HCT116 (cell line): ENCODE results near the gene RABGGTA. TPM values are rescaled to one million over a fixed set of nuclear protein-coding genes. Genes with fewer than 3 reads are reported as not detected.

ENCODE experiments used
- ATAC-seq: fragments of 200-7000 bp; cut with Tn5 transposase; 2 replicates; pipeline ENCODE4 v1.9.1; 2020; ENCODE audit warnings: mild to moderate bottlenecking, moderate library complexity
- BruUV-seq: library from RNA; stranded (reverse); fragments of 400-500 nt; replicated peaks from 2 replicates; lab custom pipeline; 2021; lab: Mats Ljungman, UMichigan
- CTCF ChIA-PET: fragments of 300-600 bp; sonication (Branson Sonifier 250); formaldehyde crosslinking; loops from one replicate; lab custom pipeline; 2021; ENCODE audit warnings: antibody characterized with exemption; lab: Charles Lee
- POLR2A ChIA-PET: fragments of 300-600, 350-600 bp; sonication (Branson Sonifier 250); formaldehyde crosslinking; loops from one replicate; lab custom pipeline; 2021; ENCODE audit warnings: antibody characterized with exemption; lab: Charles Lee
- RAD21 ChIA-PET, 2 experiments: fragments of 300-600 bp; sonication (Branson Sonifier 250); formaldehyde crosslinking; loops; one replicate each; lab custom pipeline; 2023; ENCODE audit warnings: low total read pairs in 2 of 2; ENCODE audit not compliant: uncharacterized antibody in 2 of 2, unreplicated experiment in 2 of 2, low non-redundant PET in 1 of 2; lab: Charles Lee
- DNase-seq: peaks from one replicate; pipeline ENCODE4 v3.0.0-alpha.2; 2010; ENCODE audit warnings: low read depth, low spot score
- H2AFZ ChIP-seq: fragments of 200-600 bp; shearing (Covaris generic), sonication (generic); 2 replicates; pipeline ENCODE4 v1.6.1; 2017; ENCODE audit warnings: low read depth, mixed run types, mixed read lengths, antibody characterized with exemption, low read length; ENCODE audit not compliant: poor library complexity, severe bottlenecking
- H3K27ac ChIP-seq: 2 replicates; pipeline ENCODE4 v1.5.1; 2012; ENCODE audit warnings: low read depth, low read length
- H3K27me3 ChIP-seq: fragments of 200-600 bp; sonication (generic); 2 replicates; pipeline ENCODE4 v1.6.1; 2016; ENCODE audit warnings: mixed run types, low read length, mixed read lengths; ENCODE audit not compliant: insufficient read depth
- H3K36me3 ChIP-seq, 2 experiments: fragments of 200-500 bp in 1 of 2; fragments of 200-600 bp in 1 of 2; sonication (Bioruptor generic) in 1 of 2; sonication (generic) in 1 of 2; 2 replicates each; pipeline versions ENCODE4 v1.5.1 to v1.6.1; 2014 to 2016; ENCODE audit warnings: low read length in 2 of 2, inconsistent platforms in 1 of 2, mixed read lengths in 1 of 2, mixed run types in 1 of 2; ENCODE audit not compliant: insufficient read depth in 2 of 2, control insufficient read depth in 1 of 2
- H3K4me1 ChIP-seq, 2 experiments: fragments of 200-600 bp in 1 of 2; sonication (generic) in 1 of 2; 2 replicates each; pipeline versions ENCODE4 v1.5.1 to v1.6.1; 2012 to 2017; ENCODE audit warnings: low read length in 2 of 2, inconsistent platforms in 1 of 2, mild to moderate bottlenecking in 1 of 2, mixed read lengths in 1 of 2, mixed run types in 1 of 2, moderate library complexity in 1 of 2; ENCODE audit not compliant: insufficient read depth in 2 of 2, control insufficient read depth in 1 of 2
- H3K4me2 ChIP-seq: fragments of 200-600 bp; sonication (generic); 2 replicates; pipeline ENCODE4 v1.6.1; 2017; ENCODE audit warnings: mixed run types, low read length, mixed read lengths
- H3K4me3 ChIP-seq, 2 experiments: fragments of 200-600 bp in 1 of 2; sonication (generic) in 1 of 2; replicated peaks in 1 of 2; 2 replicates each; pipeline ENCODE4 v1.5.1; 2011 to 2016; ENCODE audit warnings: low read length in 2 of 2, control low read depth in 1 of 2, low read depth in 1 of 2, mild to moderate bottlenecking in 1 of 2, mixed read lengths in 1 of 2, mixed run types in 1 of 2
- H3K79me2 ChIP-seq: fragments of 200-600 bp; sonication (generic); 2 replicates; pipeline ENCODE4 v1.6.1; 2017; ENCODE audit warnings: mild to moderate bottlenecking, mixed run types, low read length, moderate library complexity, mixed read lengths; ENCODE audit not compliant: insufficient read depth
- H3K9ac ChIP-seq: fragments of 200-600 bp; sonication (generic); 2 replicates; pipeline ENCODE4 v1.6.1; 2016; ENCODE audit warnings: low read length, mixed read lengths
- H3K9me2 ChIP-seq: fragments of 200-600 bp; sonication (generic), shearing (Covaris generic); 2 replicates; pipeline ENCODE4 v1.6.1; 2017; ENCODE audit warnings: mixed run types, mild to moderate bottlenecking, moderate library complexity; ENCODE audit not compliant: insufficient read depth
- H3K9me3 ChIP-seq, 2 experiments: fragments of 200-500 bp in 1 of 2; fragments of 200-600 bp in 1 of 2; sonication (Bioruptor generic) in 1 of 2; sonication (generic) in 1 of 2; 2 replicates each; pipeline ENCODE4 v1.6.1; 2014 to 2017; ENCODE audit warnings: low read length in 2 of 2, mixed read lengths in 2 of 2, inconsistent platforms in 1 of 2, low read depth in 1 of 2, mild to moderate bottlenecking in 1 of 2, mixed run types in 1 of 2, moderate library complexity in 1 of 2; ENCODE audit not compliant: control insufficient read depth in 1 of 2, insufficient read depth in 1 of 2
- H4K20me1 ChIP-seq: fragments of 200-600 bp; sonication (generic), shearing (Covaris generic); 2 replicates; pipeline ENCODE4 v1.6.1; 2017; ENCODE audit warnings: mixed run types, mild to moderate bottlenecking, moderate library complexity; ENCODE audit not compliant: insufficient read depth
- CEBPB ChIP-seq: IDR thresholded peaks from 2 replicates; pipeline ENCODE4 v1.6.1; 2012; ENCODE audit warnings: low read depth
- EGR1 ChIP-seq: IDR thresholded peaks from 2 replicates; pipeline ENCODE4 v1.6.1; 2012; ENCODE audit warnings: low read depth
- ELF1 ChIP-seq: IDR thresholded peaks from 2 replicates; pipeline ENCODE4 v1.6.1; 2012; ENCODE audit warnings: low read depth, borderline replicate concordance
- EZH2 ChIP-seq: fragments of 200-600 bp; sonication (generic); IDR thresholded peaks from 2 replicates; pipeline ENCODE4 v1.6.1; 2017; ENCODE audit warnings: antibody characterized with exemption, mixed run types
- POLR2A ChIP-seq: IDR thresholded peaks from 2 replicates; pipeline ENCODE4 v1.7.0; 2011; ENCODE audit warnings: borderline replicate concordance; ENCODE audit not compliant: insufficient read depth, insufficient read length; ENCODE audit errors: extremely low read depth
- POLR2AphosphoS5 ChIP-seq: IDR thresholded peaks from 2 replicates; pipeline ENCODE4 v1.6.1; 2011; ENCODE audit warnings: mild to moderate bottlenecking, low read depth, low read length, moderate library complexity
- SIN3A ChIP-seq: IDR thresholded peaks from 2 replicates; pipeline ENCODE4 v1.6.1; 2012; ENCODE audit warnings: low read depth
- SRF ChIP-seq: IDR thresholded peaks from 2 replicates; pipeline ENCODE4 v1.6.1; 2012; ENCODE audit warnings: low read depth
- YY1 ChIP-seq: IDR thresholded peaks from 2 replicates; pipeline ENCODE4 v1.6.1; 2011; ENCODE audit warnings: low read length, low read depth, moderate library complexity, mild to moderate bottlenecking; ENCODE audit not compliant: insufficient replicate concordance; ENCODE audit errors: extremely low read depth
- intact Hi-C: fragments of 100-400 bp; cut with micrococcal nuclease; formaldehyde crosslinking; loops from 2 replicates; pipeline ENCODE4 v1.10.0; 2022
- total RNA-seq: library from RNA; stranded (reverse); gene quantifications from one replicate; pipeline ENCODE4 v1.2.1, GENCODE V29; 2021; ENCODE audit not compliant: unreplicated experiment
- TF ChIP-seq, protein P1 (sequence below): IDR thresholded peaks from 2 replicates; pipeline ENCODE4 v1.6.1; 2012
- TF ChIP-seq, protein P2 (sequence below): IDR thresholded peaks from 2 replicates; pipeline ENCODE4 v1.6.1; 2012
- TF ChIP-seq, protein P3 (sequence below): IDR thresholded peaks from 2 replicates; pipeline ENCODE4 v1.6.1; 2012; ENCODE audit warnings: low read depth
- TF ChIP-seq, protein P4 (sequence below), 3 experiments: fragments of 200-600 bp in 1 of 3; sonication (generic) in 1 of 3; IDR thresholded peaks in 2 of 3; conservative IDR thresholded peaks in 1 of 3; 2 replicates each; pipeline ENCODE4 v1.5.1; 2012 to 2017; ENCODE audit warnings: low read depth in 2 of 3, low read length in 2 of 3, antibody characterized with exemption in 1 of 3, borderline replicate concordance in 1 of 3, control low read depth in 1 of 3, mild to moderate bottlenecking in 1 of 3, mixed read lengths in 1 of 3, mixed run types in 1 of 3, moderate library complexity in 1 of 3; ENCODE audit not compliant: insufficient read depth in 1 of 3

Gene RABGGTA
- total RNA-seq, 1 experiment from 2014 or later: 40.8 TPM

DNA sequence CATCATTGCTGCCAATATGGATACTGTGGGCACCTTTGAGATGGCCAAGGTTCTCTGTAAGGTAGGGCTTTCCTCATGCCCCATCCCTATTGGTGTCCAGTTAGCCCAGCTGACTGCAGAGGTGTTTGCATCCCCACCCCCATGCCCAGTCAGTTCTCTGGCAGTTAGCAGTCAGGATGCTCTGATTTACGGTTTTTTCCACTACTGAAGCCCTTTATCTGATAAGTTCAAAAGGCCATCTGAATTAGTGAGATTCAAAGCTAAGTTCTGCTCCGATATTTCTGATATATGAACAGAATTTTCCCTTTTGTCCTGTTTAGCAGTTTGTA lies 37.9 kb downstream of the RABGGTA start:
- POLR2A ChIA-PET: interaction anchor here (2.0 kb wide), 1 partner anchor 9 kb away, joined by 11 read pairs; the partner anchor contains the start of gene TINF2
- Histone ChIP-seq H3K9me3 (no peaks in the 10 kb centered on the region), H3K9ac (peak overlapping the region; percentile 94), H3K4me2 (peak overlapping the region; percentile 89), H3K4me1 (peaks cover 14 to 30% of the 10 kb centered on the region in 2 experiments), H2AFZ (no peak overlapping the region), H3K9me2 (no peaks in the 10 kb centered on the region), H3K27me3 (no peaks in the 10 kb centered on the region), H3K36me3 (peaks cover 29 to 32% of the 10 kb centered on the region in 2 experiments; a peak in 3 of 4 replicates), H3K4me3 (peak overlapping the region; percentile 96 to 100), H3K27ac (peak overlapping the region; percentile 94), H4K20me1 (no peaks in the 10 kb centered on the region), H3K79me2 (peaks cover 66% of the 10 kb centered on the region)
- CTCF ChIA-PET: interaction anchor here (2.1 kb wide), 1 partner anchor 9 kb away, joined by 10 read pairs; the partner anchor contains the start of gene TINF2
- RAD21 ChIA-PET: no interaction called here
- intact Hi-C loops: loop anchor here (2.0 kb wide), 1 partner anchor 17 kb away; the partner anchor contains the start of gene MDP1
- no TSS peak for BruUV-seq
- DNase-seq (no peak), ATAC-seq (no peak)
- TF ChIP-seq, protein P1, sequence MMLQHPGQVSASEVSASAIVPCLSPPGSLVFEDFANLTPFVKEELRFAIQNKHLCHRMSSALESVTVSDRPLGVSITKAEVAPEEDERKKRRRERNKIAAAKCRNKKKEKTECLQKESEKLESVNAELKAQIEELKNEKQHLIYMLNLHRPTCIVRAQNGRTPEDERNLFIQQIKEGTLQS: no peak
- TF ChIP-seq SIN3A (no peak), ELF1 (no peak), EGR1 (no peak), CEBPB (no peak), SRF (no peak), POLR2AphosphoS5 (no peak), EZH2 (no peak), POLR2A (no peak), YY1 (no peak)
- TF ChIP-seq, protein P2, sequence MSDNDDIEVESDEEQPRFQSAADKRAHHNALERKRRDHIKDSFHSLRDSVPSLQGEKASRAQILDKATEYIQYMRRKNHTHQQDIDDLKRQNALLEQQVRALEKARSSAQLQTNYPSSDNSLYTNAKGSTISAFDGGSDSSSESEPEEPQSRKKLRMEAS: no peak
- TF ChIP-seq, protein P3, sequence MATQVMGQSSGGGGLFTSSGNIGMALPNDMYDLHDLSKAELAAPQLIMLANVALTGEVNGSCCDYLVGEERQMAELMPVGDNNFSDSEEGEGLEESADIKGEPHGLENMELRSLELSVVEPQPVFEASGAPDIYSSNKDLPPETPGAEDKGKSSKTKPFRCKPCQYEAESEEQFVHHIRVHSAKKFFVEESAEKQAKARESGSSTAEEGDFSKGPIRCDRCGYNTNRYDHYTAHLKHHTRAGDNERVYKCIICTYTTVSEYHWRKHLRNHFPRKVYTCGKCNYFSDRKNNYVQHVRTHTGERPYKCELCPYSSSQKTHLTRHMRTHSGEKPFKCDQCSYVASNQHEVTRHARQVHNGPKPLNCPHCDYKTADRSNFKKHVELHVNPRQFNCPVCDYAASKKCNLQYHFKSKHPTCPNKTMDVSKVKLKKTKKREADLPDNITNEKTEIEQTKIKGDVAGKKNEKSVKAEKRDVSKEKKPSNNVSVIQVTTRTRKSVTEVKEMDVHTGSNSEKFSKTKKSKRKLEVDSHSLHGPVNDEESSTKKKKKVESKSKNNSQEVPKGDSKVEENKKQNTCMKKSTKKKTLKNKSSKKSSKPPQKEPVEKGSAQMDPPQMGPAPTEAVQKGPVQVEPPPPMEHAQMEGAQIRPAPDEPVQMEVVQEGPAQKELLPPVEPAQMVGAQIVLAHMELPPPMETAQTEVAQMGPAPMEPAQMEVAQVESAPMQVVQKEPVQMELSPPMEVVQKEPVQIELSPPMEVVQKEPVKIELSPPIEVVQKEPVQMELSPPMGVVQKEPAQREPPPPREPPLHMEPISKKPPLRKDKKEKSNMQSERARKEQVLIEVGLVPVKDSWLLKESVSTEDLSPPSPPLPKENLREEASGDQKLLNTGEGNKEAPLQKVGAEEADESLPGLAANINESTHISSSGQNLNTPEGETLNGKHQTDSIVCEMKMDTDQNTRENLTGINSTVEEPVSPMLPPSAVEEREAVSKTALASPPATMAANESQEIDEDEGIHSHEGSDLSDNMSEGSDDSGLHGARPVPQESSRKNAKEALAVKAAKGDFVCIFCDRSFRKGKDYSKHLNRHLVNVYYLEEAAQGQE: no peak
- TF ChIP-seq, protein P4, sequence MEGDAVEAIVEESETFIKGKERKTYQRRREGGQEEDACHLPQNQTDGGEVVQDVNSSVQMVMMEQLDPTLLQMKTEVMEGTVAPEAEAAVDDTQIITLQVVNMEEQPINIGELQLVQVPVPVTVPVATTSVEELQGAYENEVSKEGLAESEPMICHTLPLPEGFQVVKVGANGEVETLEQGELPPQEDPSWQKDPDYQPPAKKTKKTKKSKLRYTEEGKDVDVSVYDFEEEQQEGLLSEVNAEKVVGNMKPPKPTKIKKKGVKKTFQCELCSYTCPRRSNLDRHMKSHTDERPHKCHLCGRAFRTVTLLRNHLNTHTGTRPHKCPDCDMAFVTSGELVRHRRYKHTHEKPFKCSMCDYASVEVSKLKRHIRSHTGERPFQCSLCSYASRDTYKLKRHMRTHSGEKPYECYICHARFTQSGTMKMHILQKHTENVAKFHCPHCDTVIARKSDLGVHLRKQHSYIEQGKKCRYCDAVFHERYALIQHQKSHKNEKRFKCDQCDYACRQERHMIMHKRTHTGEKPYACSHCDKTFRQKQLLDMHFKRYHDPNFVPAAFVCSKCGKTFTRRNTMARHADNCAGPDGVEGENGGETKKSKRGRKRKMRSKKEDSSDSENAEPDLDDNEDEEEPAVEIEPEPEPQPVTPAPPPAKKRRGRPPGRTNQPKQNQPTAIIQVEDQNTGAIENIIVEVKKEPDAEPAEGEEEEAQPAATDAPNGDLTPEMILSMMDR (IDR thresholded peaks at IDR 0.05 in 2 of 3, conservative IDR thresholded peaks at IDR 0.05 in 1 of 3; ENCODE audit: borderline replicate concordance in 1 of 3, insufficient read depth in 1 of 3, low read depth in 2 of 3, low read length in 2 of 3): no peak
